Measurements from ENCODE around the gene CPEB3.

Gene CPEB3

DNA sequence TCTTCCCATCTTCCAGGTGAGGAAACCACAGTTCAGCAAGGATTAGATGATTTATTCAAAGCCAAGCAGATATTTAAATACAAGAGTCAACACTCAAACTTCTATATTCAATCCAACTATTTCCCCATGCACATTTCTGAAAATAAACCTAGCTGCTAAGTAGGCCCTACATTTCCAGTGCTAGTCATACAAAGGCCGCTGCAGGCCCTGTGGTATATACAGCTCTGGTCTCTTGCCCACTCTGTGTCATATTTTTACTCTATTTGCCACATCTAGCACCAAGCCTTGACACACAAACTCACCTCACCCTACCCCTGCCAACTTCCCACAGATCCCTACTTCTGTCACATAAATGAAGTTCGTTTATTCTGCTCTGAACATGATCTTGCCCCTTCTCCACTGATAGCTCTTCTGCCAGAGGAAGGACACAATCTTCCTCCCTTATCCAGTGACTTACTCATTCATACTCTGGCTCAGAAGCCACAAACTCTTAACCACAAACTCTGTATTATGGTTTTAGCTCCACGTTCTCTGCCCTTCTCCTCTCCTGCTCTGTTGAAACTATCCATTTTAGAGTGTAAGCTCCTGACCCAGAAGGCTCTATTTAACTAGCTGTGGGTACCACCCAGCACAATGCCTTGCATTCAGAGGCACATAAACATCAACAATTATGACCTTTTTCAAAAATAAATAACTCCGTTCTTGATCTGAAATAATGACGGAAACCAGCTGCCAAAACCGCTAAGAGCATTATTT lies 180.7 kb downstream of the CPEB3 start:
- TF ChIP-seq, protein P1, sequence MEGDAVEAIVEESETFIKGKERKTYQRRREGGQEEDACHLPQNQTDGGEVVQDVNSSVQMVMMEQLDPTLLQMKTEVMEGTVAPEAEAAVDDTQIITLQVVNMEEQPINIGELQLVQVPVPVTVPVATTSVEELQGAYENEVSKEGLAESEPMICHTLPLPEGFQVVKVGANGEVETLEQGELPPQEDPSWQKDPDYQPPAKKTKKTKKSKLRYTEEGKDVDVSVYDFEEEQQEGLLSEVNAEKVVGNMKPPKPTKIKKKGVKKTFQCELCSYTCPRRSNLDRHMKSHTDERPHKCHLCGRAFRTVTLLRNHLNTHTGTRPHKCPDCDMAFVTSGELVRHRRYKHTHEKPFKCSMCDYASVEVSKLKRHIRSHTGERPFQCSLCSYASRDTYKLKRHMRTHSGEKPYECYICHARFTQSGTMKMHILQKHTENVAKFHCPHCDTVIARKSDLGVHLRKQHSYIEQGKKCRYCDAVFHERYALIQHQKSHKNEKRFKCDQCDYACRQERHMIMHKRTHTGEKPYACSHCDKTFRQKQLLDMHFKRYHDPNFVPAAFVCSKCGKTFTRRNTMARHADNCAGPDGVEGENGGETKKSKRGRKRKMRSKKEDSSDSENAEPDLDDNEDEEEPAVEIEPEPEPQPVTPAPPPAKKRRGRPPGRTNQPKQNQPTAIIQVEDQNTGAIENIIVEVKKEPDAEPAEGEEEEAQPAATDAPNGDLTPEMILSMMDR (IDR thresholded peaks at IDR 0.05; ENCODE audit: low read length): no peak
- TF ChIP-seq EZH2 (IDR thresholded peaks at IDR 0.05; ENCODE audit: borderline replicate concordance, low read length): no peak
- H3K36me3 ChIP-seq (ENCODE audit: insufficient read depth, low read length): peaks cover 5% of the 10 kb centered on the region; the same call in 1 of the 2 replicates

DNA sequence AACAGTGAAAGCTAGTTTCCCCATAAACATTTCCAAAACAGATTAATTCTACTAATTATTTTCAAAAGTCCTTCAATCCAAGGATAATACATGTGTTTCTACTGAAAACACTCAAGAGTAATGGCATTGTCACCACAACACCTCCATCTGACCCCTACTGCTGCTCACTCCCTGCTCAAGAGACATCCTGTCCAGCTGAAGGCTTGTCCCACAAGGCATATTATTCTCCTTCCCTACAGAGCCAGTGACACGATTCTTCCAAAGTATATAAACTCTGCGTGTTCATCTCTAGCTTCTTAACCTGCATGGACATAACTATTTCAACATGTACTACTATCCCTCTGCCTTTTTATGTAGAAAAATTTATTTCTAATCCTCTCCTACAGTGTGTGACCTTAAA lies 182.1 kb downstream of the CPEB3 start:
- no peaks in the 10 kb centered on the region for H3K9me3 ChIP-seq (ENCODE audit: low read length)
- TF ChIP-seq EZH2 (IDR thresholded peaks at IDR 0.05; ENCODE audit: borderline replicate concordance, low read length): no peak
- TF ChIP-seq, protein P1 (IDR thresholded peaks at IDR 0.05; ENCODE audit: low read length): no peak
- H3K4me2 ChIP-seq (ENCODE audit: low read length): no peak overlapping the region
- H3K79me2 ChIP-seq (ENCODE audit: insufficient read depth, low read length): no peaks in the 10 kb centered on the region
- H4K20me1 ChIP-seq (ENCODE audit: insufficient read depth, low read length): no peaks in the 10 kb centered on the region
- no peaks in the 10 kb centered on the region for H3K9me2 ChIP-seq (ENCODE audit: low read depth, low read length)
- no peak overlapping the region for H3K4me3 ChIP-seq (ENCODE audit: low read depth, low read length, poor library complexity, severe bottlenecking)
- no peaks in the 10 kb centered on the region for H3F3A ChIP-seq (ENCODE audit: insufficient read depth, low read length)
- H3K4me1 ChIP-seq (ENCODE audit: insufficient read depth, low read length, severe bottlenecking): no peaks in the 10 kb centered on the region
- H3K27me3 ChIP-seq (ENCODE audit: insufficient read depth, low read length): no peaks in the 10 kb centered on the region
- H2AFZ ChIP-seq (ENCODE audit: low read length): no peak overlapping the region
- no peak overlapping the region for H3K27ac ChIP-seq (ENCODE audit: low read depth, low read length, poor library complexity, severe bottlenecking)
- peaks cover 5% of the 10 kb centered on the region; the same call in 1 of the 2 replicates for H3K36me3 ChIP-seq (ENCODE audit: insufficient read depth, low read length)
- H3K9ac ChIP-seq (ENCODE audit: low read length): no peak overlapping the region

More for the DNA sequence above, 180.7 kb downstream of the CPEB3 start:
- no peak overlapping the region for H3K4me2 ChIP-seq (ENCODE audit: low read length)
- no peak overlapping the region for H3K9ac ChIP-seq (ENCODE audit: low read length)
- H3K4me1 ChIP-seq (ENCODE audit: insufficient read depth, low read length, severe bottlenecking): peaks cover 5% of the 10 kb centered on the region
- no peak overlapping the region for H3K4me3 ChIP-seq (ENCODE audit: low read depth, low read length, poor library complexity, severe bottlenecking)
- H3K27ac ChIP-seq (ENCODE audit: low read depth, low read length, poor library complexity, severe bottlenecking): no peak overlapping the region
- H2AFZ ChIP-seq (ENCODE audit: low read length): no peak overlapping the region
- H3K79me2 ChIP-seq (ENCODE audit: insufficient read depth, low read length): no peaks in the 10 kb centered on the region
- no peaks in the 10 kb centered on the region for H3F3A ChIP-seq (ENCODE audit: insufficient read depth, low read length)
- no peaks in the 10 kb centered on the region for H3K27me3 ChIP-seq (ENCODE audit: insufficient read depth, low read length)
- no peaks in the 10 kb centered on the region for H4K20me1 ChIP-seq (ENCODE audit: insufficient read depth, low read length)
- H3K9me3 ChIP-seq (ENCODE audit: low read length): no peaks in the 10 kb centered on the region
- no peaks in the 10 kb centered on the region for H3K9me2 ChIP-seq (ENCODE audit: low read depth, low read length)

DNA sequence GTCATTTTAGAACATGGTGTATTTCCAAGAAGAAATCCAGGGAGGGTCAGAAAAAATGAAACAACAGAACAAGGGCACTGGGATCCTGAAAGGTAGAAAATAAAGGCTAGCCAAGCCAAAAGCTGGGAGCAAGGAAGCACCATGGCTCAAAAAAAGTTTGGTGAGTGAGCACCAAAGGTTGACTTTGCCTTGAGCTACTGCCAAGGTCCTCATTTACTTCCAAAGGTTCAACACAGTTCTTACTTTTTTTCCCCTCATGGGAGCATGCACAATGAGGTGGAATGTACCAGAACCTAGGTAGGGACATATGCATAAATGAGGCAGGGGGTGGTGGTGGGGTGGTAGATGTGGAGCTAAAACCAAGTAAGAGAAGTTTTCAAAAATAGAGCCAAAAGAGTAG lies 182.8 kb downstream of the CPEB3 start:
- Histone ChIP-seq H3K36me3 (ENCODE audit: insufficient read depth, low read length) (peaks cover 5% of the 10 kb centered on the region; the same call in 1 of the 2 replicates), H4K20me1 (ENCODE audit: insufficient read depth, low read length) (no peaks in the 10 kb centered on the region), H3K9me2 (ENCODE audit: low read depth, low read length) (no peaks in the 10 kb centered on the region), H3K4me3 (ENCODE audit: low read depth, low read length, poor library complexity, severe bottlenecking) (no peak overlapping the region), H3K27me3 (ENCODE audit: insufficient read depth, low read length) (no peaks in the 10 kb centered on the region), H3K4me2 (ENCODE audit: low read length) (no peak overlapping the region), H3F3A (ENCODE audit: insufficient read depth, low read length) (no peaks in the 10 kb centered on the region), H2AFZ (ENCODE audit: low read length) (no peak overlapping the region), H3K9me3 (ENCODE audit: low read length) (no peaks in the 10 kb centered on the region), H3K79me2 (ENCODE audit: insufficient read depth, low read length) (no peaks in the 10 kb centered on the region), H3K27ac (ENCODE audit: low read depth, low read length, poor library complexity, severe bottlenecking) (no peak overlapping the region), H3K9ac (ENCODE audit: low read length) (no peak overlapping the region), H3K4me1 (ENCODE audit: insufficient read depth, low read length, severe bottlenecking) (no peaks in the 10 kb centered on the region)
- TF ChIP-seq EZH2 (IDR thresholded peaks at IDR 0.05; ENCODE audit: borderline replicate concordance, low read length): no peak
- TF ChIP-seq, protein P1 (IDR thresholded peaks at IDR 0.05; ENCODE audit: low read length): no peak
